Measurements from ENCODE around the gene CLK4. TPM values are rescaled to one million over a fixed set of nuclear protein-coding genes. Genes with fewer than 3 reads are reported as not detected.

The CLK4 gene
- total RNA-seq, 3 donors from 2014 or later (not counting 1 experiment from before 2014, with no cell fraction given) = 71.2 to 81.8 (median 78.0) TPM

- peaks cover 17% of the 10 kb centered on the region for H3K36me3 Mint-ChIP-seq
- Histone ChIP-seq H3K4me3 (ENCODE audit: low read length) (peak within 1 kb of the TSS; percentile 16), H3K9me3 (ENCODE audit: control insufficient read depth, insufficient read depth, low read length) (peaks cover 6% of the 10 kb centered on the region), H3K27ac (ENCODE audit: low read length) (no peak within 1 kb of the TSS), H3K4me1 (ENCODE audit: control insufficient read depth, insufficient read depth, low read length) (peaks cover 14% of the 10 kb centered on the region), H3K36me3 (ENCODE audit: control insufficient read depth, insufficient read depth, low read length) (no peaks in the 10 kb centered on the region), H3K27me3 (ENCODE audit: control insufficient read depth, insufficient read depth, low read length) (peaks cover 13% of the 10 kb centered on the region)
- ATAC-seq = peak; percentile 74 to 88 (median 86)
- H3K27me3 Mint-ChIP-seq (ENCODE audit: low read depth in 2 of 2) = peaks cover 25 to 54% of the 10 kb centered on the region in 2 donors
- H3K27ac Mint-ChIP-seq = no peak within 1 kb of the TSS
- TF ChIP-seq, protein P1, sequence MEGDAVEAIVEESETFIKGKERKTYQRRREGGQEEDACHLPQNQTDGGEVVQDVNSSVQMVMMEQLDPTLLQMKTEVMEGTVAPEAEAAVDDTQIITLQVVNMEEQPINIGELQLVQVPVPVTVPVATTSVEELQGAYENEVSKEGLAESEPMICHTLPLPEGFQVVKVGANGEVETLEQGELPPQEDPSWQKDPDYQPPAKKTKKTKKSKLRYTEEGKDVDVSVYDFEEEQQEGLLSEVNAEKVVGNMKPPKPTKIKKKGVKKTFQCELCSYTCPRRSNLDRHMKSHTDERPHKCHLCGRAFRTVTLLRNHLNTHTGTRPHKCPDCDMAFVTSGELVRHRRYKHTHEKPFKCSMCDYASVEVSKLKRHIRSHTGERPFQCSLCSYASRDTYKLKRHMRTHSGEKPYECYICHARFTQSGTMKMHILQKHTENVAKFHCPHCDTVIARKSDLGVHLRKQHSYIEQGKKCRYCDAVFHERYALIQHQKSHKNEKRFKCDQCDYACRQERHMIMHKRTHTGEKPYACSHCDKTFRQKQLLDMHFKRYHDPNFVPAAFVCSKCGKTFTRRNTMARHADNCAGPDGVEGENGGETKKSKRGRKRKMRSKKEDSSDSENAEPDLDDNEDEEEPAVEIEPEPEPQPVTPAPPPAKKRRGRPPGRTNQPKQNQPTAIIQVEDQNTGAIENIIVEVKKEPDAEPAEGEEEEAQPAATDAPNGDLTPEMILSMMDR (IDR thresholded peaks at IDR 0.05) = peak; percentile 25
- H3K9me3 Mint-ChIP-seq = peaks cover 4 to 11% of the 10 kb centered on the region in 2 donors
- WGBS (ENCODE audit: insufficient coverage) = 1% methylated on average over 78 of the region's 78 CpGs
- intact Hi-C loops (cut with micrococcal nuclease) = loop anchor here (2.0 kb wide), 1 partner anchor 310 kb away; no protein-coding TSS in a partner anchor
- H3K4me1 Mint-ChIP-seq = peaks cover 0 to 10% of the 10 kb centered on the region in 2 donors
- DNase-seq = peak; percentile 44 to 62
- peak within 1 kb of the TSS; percentile 85 for H3K4me3 Mint-ChIP-seq
Measured at GRCh38 chr5:178590141-178590923, 36.5 kb downstream of the CLK4 start, which contains the start of gene COL23A1. Gene COL23A1 (minus strand): TSS chr5:178590393.

- Histone ChIP-seq H3K36me3 (ENCODE audit: control insufficient read depth, insufficient read depth, low read length) (no peaks in the 10 kb centered on the region), H3K4me1 (ENCODE audit: control insufficient read depth, insufficient read depth, low read length) (peaks cover 14% of the 10 kb centered on the region), H3K4me3 (ENCODE audit: low read length) (no peak overlapping the region), H3K27ac (ENCODE audit: low read length) (no peak overlapping the region), H3K27me3 (ENCODE audit: control insufficient read depth, insufficient read depth, low read length) (peaks cover 13% of the 10 kb centered on the region), H3K9me3 (ENCODE audit: control insufficient read depth, insufficient read depth, low read length) (peaks cover 6% of the 10 kb centered on the region)
- intact Hi-C loops (cut with micrococcal nuclease) = loop anchor here (2.0 kb wide), 1 partner anchor 309 kb away; no protein-coding TSS in a partner anchor
- ATAC-seq = peak in 1 of 3 donors; percentile 33
- H3K9me3 Mint-ChIP-seq = peaks cover 0 to 3% of the 10 kb centered on the region in 2 donors
- peaks cover 8% of the 10 kb centered on the region for H3K36me3 Mint-ChIP-seq
- 7% methylated on average over 91 of the region's 91 CpGs for WGBS (ENCODE audit: insufficient coverage)
- H3K4me3 Mint-ChIP-seq = peak overlapping the region; percentile 59
- peaks cover 25 to 54% of the 10 kb centered on the region in 2 donors for H3K27me3 Mint-ChIP-seq (ENCODE audit: low read depth in 2 of 2)
- DNase-seq = peak in 1 of 2 donors; percentile 38
- no peak overlapping the region for H3K27ac Mint-ChIP-seq
- TF ChIP-seq, protein P1 (IDR thresholded peaks at IDR 0.05) = no peak
- peaks cover 0 to 10% of the 10 kb centered on the region in 2 donors for H3K4me1 Mint-ChIP-seq
Measured at GRCh38 chr5:178589180-178590140, 37.4 kb downstream of the CLK4 start.

DNA sequence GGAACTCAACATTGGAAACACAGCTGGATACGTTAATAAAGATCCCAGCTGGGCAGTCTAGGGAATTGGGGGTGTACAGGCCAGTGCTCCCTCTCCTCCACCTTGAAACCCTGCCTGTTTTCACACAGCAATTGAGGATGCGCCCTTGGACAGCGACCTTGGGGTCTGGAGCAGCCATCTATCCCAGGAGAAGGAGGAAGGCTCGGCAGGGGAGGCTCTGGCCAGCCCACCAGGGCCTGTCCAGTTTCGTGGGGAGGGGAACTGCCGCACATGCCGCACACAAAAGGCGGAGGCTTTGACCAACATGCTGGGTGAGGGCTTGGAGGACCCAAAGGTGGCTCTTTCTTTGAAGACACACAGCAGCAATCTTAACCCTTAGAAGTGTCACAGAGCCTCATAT is 38.1 kb downstream of the CLK4 start:
- DNase-seq (no peak), ATAC-seq (no peak)
- WGBS (ENCODE audit: insufficient coverage) = 81% methylated on average over 8 of the region's 8 CpGs
- H3K9me3 ChIP-seq (ENCODE audit: control insufficient read depth, insufficient read depth, low read length) = no peaks in the 10 kb centered on the region
- TF ChIP-seq, protein P1 (IDR thresholded peaks at IDR 0.05) = no peak
- peak overlapping the region; percentile 47 for H3K4me3 Mint-ChIP-seq
- H3K4me1 Mint-ChIP-seq = peaks cover 0 to 10% of the 10 kb centered on the region in 2 donors
- H3K27me3 Mint-ChIP-seq (ENCODE audit: low read depth in 2 of 2) = peaks cover 25 to 54% of the 10 kb centered on the region in 2 donors
- H3K36me3 Mint-ChIP-seq = peaks cover 1% of the 10 kb centered on the region
- H3K27me3 ChIP-seq (ENCODE audit: control insufficient read depth, insufficient read depth, low read length) = peaks cover 13% of the 10 kb centered on the region
- intact Hi-C loops (cut with micrococcal nuclease) = no loop called here
- H3K36me3 ChIP-seq (ENCODE audit: control insufficient read depth, insufficient read depth, low read length) = no peaks in the 10 kb centered on the region
- no peaks in the 10 kb centered on the region for H3K9me3 Mint-ChIP-seq
- H3K27ac ChIP-seq (ENCODE audit: low read length) = no peak overlapping the region
- H3K4me3 ChIP-seq (ENCODE audit: low read length) = no peak overlapping the region
- H3K4me1 ChIP-seq (ENCODE audit: control insufficient read depth, insufficient read depth, low read length) = peaks cover 14% of the 10 kb centered on the region
- no peak overlapping the region for H3K27ac Mint-ChIP-seq

Data from natural killer cell (primary cell).